Type B pancreatic cell (in vitro differentiated cells): ENCODE measurements around the gene TESK2. TPM values are rescaled to one million over a fixed set of nuclear protein-coding genes. Genes with fewer than 3 reads are reported as not detected.
A peak's percentile ranks its signal among the peaks of the same experiment; 100 is the strongest.
"Not testable (repeated sequence)": the region's sequence is repeated elsewhere in the genome, so short reads cannot be mapped to it uniquely, and the experiment has no call there.

Experiments
- DNase-seq: peaks from one replicate; pipeline ENCODE4 v3.0.0; 2021; ENCODE audit warnings: mixed read lengths; ENCODE audit not compliant: unreplicated experiment; ENCODE audit errors: extremely low spot score
- H3K27ac Mint-ChIP-seq: 2 replicates; pipeline ENCODE4 v1.8.0; 2021; ENCODE audit warnings: mild to moderate bottlenecking, mixed read lengths
- H3K27me3 Mint-ChIP-seq: 2 replicates; pipeline ENCODE4 v1.8.0; 2021; ENCODE audit warnings: mixed read lengths
- H3K36me3 Mint-ChIP-seq: 2 replicates; pipeline ENCODE4 v1.8.0; 2021; ENCODE audit warnings: mixed read lengths
- H3K4me1 Mint-ChIP-seq: one replicate; pipeline ENCODE4 v1.8.0; 2021; ENCODE audit warnings: mixed read lengths; ENCODE audit not compliant: unreplicated experiment
- H3K4me3 Mint-ChIP-seq: 2 replicates; pipeline ENCODE4 v1.8.0; 2021; ENCODE audit warnings: mild to moderate bottlenecking, mixed read lengths
- H3K9me3 Mint-ChIP-seq: 2 replicates; pipeline ENCODE4 v1.8.0; 2021; ENCODE audit warnings: mixed read lengths
- total RNA-seq: library from RNA; stranded (reverse); gene quantifications from 2 replicates; pipeline ENCODE4 v1.2.1, GENCODE V29; 2021; ENCODE audit warnings: low replicate concordance
- TF ChIP-seq, protein P1 (sequence below): fragments of 200-600 bp; sonication (generic); conservative IDR thresholded peaks from 2 replicates; pipeline ENCODE4 v1.5.0; 2021; ENCODE audit warnings: antibody characterized with exemption, mild to moderate bottlenecking

TESK2 gene
- total RNA-seq, 1 donor from 2014 or later = 6.7 TPM

DNA sequence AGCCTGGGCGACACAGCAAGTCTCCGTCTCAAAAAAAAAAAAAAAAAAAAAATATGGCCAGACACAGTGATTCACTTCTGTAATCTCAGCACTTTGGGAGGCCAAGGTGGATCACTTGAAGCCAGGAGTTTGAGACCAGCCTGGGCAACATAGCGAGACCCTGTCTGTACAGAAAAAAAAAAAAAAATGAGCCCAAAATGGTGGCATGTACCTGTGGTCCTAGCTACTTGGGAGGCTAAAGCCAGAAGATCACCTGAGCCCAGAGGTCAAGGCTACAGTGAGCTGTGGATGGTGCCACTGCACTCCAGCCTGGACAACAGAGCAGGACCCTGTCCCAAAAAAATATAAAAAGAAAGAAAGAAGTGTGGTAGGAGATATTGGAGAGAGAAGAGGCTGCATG, 1.7 kb upstream of the TESK2 start:
- DNase-seq = no peak
- Mint-ChIP-seq H3K4me3 (peak overlapping the region; percentile 27), H3K27ac (no peak overlapping the region), H3K9me3 (no peaks in the 10 kb centered on the region), H3K27me3 (peaks cover 12% of the 10 kb centered on the region), H3K36me3 (no peaks in the 10 kb centered on the region), H3K4me1 (no peaks in the 10 kb centered on the region)
- TF ChIP-seq, protein P1, sequence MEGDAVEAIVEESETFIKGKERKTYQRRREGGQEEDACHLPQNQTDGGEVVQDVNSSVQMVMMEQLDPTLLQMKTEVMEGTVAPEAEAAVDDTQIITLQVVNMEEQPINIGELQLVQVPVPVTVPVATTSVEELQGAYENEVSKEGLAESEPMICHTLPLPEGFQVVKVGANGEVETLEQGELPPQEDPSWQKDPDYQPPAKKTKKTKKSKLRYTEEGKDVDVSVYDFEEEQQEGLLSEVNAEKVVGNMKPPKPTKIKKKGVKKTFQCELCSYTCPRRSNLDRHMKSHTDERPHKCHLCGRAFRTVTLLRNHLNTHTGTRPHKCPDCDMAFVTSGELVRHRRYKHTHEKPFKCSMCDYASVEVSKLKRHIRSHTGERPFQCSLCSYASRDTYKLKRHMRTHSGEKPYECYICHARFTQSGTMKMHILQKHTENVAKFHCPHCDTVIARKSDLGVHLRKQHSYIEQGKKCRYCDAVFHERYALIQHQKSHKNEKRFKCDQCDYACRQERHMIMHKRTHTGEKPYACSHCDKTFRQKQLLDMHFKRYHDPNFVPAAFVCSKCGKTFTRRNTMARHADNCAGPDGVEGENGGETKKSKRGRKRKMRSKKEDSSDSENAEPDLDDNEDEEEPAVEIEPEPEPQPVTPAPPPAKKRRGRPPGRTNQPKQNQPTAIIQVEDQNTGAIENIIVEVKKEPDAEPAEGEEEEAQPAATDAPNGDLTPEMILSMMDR = no peak

DNA sequence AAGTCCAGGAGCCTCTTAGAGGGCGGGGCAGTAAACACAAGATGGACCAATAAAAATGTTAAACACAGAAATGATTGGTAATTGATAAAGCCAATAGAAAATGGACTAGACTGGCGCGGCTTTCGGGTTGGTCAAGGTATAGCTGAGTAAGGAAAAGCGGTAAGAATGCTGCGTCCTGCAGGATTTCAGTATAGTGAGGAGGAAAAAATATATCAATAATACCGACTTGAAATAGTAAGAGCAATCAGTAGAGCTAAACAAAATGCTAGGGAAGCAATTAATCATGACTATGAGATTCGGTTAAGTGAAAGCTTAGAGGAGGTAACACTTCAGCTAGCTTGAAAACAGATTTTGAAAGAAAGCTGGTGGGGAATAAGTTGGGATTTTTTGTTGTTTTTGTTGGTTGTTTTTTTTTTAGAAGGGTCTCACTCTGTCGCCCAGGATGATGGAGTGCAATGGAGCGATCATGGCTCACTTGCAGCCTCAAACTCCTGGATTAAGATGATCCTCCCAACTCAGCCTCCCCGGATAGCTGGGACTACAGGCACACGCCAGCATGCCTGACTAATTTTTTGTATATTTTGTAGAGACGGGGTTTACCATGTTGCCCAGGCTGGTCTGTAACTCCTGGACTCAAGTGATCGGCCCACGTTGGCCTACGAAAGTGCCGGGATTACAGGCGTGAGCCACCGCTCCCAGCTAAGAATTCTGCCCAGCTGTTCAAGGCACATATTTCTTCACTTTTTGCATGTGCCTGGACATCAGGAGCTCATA, 711 bp upstream of the TESK2 start:
- no peaks in the 10 kb centered on the region for H3K4me1 Mint-ChIP-seq
- no peaks in the 10 kb centered on the region for H3K9me3 Mint-ChIP-seq
- H3K4me3 Mint-ChIP-seq = no peak overlapping the region
- peaks cover 17% of the 10 kb centered on the region for H3K27me3 Mint-ChIP-seq
- TF ChIP-seq, protein P1 = no peak
- no peaks in the 10 kb centered on the region for H3K36me3 Mint-ChIP-seq
- H3K27ac Mint-ChIP-seq = no peak overlapping the region
- no peak for DNase-seq

GRCh38 chr1:45490121-45490625, 790 bp downstream of the TESK2 start:
- Mint-ChIP-seq H3K36me3 (no peaks in the 10 kb centered on the region), H3K4me1 (no peaks in the 10 kb centered on the region), H3K27ac (no peak overlapping the region), H3K27me3 (peaks cover 17% of the 10 kb centered on the region), H3K4me3 (no peak overlapping the region), H3K9me3 (no peaks in the 10 kb centered on the region)
- DNase-seq = no peak
- TF ChIP-seq, protein P1 = no peak

DNA sequence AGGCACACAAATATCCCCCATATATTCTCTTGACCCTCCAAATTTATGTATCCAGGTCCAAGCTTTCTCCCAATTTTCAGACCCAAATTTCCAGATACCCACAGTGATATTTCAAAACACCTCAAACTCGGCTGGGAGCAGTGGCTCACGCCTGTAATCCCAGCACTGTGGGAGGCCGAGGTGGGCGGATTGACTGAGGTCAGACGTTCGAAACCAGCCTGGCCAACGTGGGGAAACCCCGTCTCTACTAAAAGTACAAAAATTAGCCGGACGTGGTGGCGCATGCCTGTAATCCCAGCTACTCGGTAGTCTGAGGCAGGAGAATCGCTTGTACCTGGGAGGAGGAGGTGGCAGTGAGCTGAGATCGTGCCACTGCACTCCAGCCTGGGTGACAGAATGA, 1.6 kb downstream of the TESK2 start:
- not testable (repeated sequence) for H3K9me3 Mint-ChIP-seq, H3K4me1 Mint-ChIP-seq, H3K36me3 Mint-ChIP-seq, H3K27ac Mint-ChIP-seq, H3K4me3 Mint-ChIP-seq, DNase-seq
- H3K27me3 Mint-ChIP-seq = peaks cover 17% of the 10 kb centered on the region

DNA sequence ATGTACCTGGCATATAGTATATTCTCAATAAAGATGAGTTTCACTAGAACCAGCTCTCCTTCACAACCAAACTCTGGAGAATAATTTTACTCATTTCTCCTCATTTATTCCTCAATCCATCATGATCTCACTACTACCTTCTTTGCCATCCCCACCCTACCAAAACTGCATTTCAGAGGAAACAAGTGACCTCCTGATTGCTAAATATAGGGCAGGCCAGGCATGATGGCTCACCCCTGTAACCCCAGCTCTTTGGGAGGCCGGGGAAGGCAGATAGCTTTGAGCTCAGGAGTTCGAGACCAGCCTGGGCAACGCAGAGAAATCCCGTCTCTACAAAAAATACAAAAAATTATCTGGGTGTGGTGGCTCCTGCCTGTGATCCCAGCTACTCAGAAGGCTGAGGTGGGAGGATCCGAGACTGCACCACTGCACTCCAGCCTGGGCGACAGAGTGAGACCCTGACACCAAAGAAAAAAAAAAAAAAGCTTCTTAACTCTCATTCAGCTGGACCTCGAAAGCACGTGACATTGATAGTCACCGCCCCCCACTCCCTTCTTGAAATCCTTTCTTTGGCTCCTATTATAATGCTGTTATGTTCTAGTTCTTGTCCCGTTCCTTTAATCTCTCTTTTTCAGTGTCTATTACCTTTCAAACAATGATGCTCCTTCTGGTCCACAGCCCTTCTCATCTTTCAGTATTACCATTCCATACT, 2.1 kb downstream of the TESK2 start:
- Mint-ChIP-seq H3K9me3 (no peaks in the 10 kb centered on the region), H3K27me3 (peaks cover 17% of the 10 kb centered on the region), H3K4me3 (peak overlapping the region; percentile 21), H3K36me3 (no peaks in the 10 kb centered on the region), H3K4me1 (no peaks in the 10 kb centered on the region), H3K27ac (peak overlapping the region; percentile 21)
- DNase-seq = no peak
- TF ChIP-seq, protein P1 = no peak

DNA sequence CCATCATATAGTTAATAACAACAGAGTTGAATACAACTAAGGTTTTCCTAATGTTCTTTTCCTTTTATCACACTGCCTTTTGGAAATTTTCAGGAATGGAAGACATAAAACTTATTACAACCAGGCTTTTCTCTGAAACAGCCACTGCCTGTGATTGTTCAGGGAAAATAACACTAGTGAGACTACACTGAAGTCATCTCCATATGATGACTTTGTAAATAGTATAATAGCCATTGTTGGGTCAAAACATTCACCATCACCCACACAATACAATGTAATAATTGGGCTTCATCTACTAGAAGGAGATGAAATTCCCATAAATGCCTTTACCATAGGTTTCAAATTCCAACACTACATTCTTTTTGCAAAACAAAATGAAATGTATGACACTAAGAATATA, 5.0 kb downstream of the TESK2 start:
- H3K9me3 Mint-ChIP-seq = no peaks in the 10 kb centered on the region
- H3K27me3 Mint-ChIP-seq = peaks cover 17% of the 10 kb centered on the region
- H3K4me3 Mint-ChIP-seq = no peak overlapping the region
- DNase-seq = no peak
- TF ChIP-seq, protein P1 = no peak
- H3K4me1 Mint-ChIP-seq = no peaks in the 10 kb centered on the region
- no peaks in the 10 kb centered on the region for H3K36me3 Mint-ChIP-seq
- H3K27ac Mint-ChIP-seq = no peak overlapping the region
